Measurements from ENCODE around the gene GDF11.

GRCh38 chr12:55725556-55725955 lies 17.4 kb upstream of the GDF11 start:
- TF ChIP-seq, protein P1, sequence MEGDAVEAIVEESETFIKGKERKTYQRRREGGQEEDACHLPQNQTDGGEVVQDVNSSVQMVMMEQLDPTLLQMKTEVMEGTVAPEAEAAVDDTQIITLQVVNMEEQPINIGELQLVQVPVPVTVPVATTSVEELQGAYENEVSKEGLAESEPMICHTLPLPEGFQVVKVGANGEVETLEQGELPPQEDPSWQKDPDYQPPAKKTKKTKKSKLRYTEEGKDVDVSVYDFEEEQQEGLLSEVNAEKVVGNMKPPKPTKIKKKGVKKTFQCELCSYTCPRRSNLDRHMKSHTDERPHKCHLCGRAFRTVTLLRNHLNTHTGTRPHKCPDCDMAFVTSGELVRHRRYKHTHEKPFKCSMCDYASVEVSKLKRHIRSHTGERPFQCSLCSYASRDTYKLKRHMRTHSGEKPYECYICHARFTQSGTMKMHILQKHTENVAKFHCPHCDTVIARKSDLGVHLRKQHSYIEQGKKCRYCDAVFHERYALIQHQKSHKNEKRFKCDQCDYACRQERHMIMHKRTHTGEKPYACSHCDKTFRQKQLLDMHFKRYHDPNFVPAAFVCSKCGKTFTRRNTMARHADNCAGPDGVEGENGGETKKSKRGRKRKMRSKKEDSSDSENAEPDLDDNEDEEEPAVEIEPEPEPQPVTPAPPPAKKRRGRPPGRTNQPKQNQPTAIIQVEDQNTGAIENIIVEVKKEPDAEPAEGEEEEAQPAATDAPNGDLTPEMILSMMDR (IDR thresholded peaks at IDR 0.05) = no peak
- no peak for TF ChIP-seq POLR2A (IDR thresholded peaks at IDR 0.05)

Data from uterus (tissue), 2 donors.